ENCODE measurements around the gene SEPTIN8.

SEPTIN8 gene, protein sequence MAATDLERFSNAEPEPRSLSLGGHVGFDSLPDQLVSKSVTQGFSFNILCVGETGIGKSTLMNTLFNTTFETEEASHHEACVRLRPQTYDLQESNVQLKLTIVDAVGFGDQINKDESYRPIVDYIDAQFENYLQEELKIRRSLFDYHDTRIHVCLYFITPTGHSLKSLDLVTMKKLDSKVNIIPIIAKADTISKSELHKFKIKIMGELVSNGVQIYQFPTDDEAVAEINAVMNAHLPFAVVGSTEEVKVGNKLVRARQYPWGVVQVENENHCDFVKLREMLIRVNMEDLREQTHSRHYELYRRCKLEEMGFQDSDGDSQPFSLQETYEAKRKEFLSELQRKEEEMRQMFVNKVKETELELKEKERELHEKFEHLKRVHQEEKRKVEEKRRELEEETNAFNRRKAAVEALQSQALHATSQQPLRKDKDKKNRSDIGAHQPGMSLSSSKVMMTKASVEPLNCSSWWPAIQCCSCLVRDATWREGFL

GRCh38 chr5:132777209-132778069, at the start of gene SEPTIN8:
SEPTIN8 (minus strand) TSS chr5:132777239; CDS start chr5:132777137, 102 bp downstream.
- peak; percentile 26 to 50 for DNase-seq

DNA sequence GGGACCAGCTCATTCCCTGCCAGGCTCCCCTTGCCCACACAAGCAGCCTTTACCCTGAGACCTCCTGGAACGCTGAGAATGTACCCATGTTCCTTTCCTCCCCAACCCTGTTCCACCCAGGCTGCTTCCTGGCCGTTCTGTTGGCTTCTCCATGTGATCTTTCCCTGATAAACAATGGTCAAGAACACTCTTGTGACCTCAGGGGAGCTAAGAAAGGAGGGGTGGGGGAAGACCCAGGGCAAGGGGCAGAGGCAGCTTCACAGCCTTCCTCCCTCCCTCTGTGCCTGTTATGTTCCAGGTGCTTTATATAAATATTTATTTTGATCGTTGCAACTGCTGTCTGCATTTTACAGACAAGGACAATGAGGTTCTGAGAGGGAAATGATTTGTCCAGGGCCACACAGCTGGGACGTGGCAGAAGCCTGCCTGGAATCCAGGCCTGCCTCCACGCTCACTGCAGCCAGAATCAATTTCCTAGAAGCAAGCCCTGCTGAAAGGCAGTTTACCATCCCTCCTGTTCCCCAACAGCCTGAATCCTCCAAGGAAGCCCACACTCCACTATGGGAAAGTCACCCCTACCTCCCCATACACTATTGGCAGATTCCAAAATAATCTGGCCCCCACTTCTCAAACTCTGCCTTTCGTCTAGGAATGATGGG, 49.5 kb upstream of the SEPTIN8 start:
- no peak for DNase-seq

DNA sequence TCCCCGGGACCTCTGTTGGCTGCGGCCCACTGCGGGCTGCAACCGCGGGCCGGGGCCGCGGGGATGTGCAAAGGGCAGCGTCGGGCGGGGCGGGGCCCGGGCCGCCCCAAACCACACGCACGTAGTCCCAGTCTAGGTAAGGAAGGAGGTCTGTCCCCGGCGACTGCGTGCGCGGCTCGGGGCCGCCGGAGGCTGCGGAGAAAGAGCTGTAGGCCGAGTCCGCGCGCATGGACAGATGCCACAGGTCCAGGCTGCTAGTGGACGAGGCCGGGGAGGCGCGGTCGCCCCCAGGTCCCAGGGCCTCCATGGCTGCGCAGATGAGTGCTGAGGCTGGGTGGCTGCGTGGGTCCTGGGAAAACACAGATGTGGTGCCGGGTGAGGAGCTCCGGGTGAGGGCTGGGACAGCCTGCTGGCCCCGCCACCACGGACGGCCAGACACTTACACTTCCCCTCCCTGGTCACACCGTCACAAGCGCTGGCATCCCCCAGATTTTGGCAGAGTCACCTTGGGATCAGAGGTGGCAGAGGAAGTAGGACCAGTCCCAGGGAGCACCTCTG, 48.9 kb upstream of the SEPTIN8 start:
- no peak for DNase-seq

DNA sequence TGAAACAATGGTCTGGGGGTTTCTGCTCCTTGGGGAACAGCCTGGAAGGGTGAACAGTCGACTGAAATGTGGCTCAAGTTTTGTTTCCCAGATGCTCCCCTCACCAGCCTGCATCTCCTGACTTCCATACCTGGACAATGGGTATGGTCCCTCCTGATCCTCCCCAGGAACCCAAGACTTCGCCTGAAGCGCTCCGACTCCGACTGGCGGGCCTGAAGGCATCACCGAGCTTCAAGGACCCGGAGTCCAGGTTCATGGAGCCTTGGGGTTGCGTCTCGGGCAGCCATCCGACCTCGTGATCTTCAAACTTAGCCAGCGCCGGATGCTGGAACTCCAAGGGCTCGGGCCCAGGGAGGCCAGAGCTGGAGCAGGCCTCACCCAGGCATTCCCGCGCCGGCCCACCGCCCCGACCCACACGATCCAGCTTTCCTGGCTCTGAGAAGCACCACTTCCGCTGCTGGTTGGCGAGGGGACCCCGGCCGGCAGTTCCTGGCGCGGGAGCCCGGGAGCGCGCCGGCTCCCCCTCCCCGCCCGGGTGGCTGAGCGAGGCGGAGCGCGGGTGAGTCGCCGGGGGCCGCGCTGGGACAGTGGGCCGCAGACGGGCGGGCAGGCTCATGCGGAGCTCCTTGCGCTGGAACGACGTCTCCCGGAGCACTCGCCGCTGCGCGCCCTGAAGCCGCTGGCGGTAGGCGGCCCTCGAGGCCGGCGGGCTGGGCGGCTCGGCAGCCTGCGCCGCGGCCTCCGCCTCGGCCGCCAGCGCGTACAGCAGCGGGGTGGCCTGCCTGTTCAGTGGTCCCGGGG, 48.2 kb upstream of the SEPTIN8 start:
- DNase-seq: no peak

GRCh38 chr5:132824426-132824825, 47.4 kb upstream of the SEPTIN8 start:
- DNase-seq: no peak

DNA sequence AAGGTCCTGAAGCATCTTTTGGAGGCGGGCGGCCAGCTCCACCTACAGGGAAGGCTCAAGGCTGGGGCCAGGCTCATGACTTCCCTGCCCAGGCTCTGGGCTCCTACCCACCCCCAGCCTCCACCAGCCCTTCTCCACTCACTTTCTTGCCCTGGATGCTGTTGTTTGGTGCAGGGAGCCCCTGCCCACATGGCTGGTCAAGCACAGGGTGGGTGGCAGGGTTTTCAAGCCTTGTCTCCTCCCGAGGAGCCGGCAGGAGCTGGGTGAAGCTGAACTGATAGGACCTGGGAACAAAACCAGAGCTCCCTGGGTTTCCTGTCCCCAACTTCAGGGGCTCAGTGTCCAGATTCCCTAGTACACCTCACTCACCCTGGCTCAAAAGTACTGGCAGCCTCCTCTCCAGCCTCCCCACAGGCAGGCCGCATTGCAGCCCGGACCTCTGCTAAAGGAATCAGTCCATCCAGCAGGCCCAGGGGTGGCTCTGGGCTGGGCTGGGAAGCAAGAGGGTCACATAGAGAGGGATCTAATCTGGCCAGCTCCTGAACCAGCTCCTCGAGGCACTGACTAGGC, 46.5 kb upstream of the SEPTIN8 start:
- no peak for DNase-seq

- DNase-seq: no peak
Observed at GRCh38 chr5:132822650-132823480, 45.8 kb upstream of the SEPTIN8 start.

- no peak for DNase-seq
Observed at GRCh38 chr5:132821791-132822190, 44.8 kb upstream of the SEPTIN8 start.

DNA sequence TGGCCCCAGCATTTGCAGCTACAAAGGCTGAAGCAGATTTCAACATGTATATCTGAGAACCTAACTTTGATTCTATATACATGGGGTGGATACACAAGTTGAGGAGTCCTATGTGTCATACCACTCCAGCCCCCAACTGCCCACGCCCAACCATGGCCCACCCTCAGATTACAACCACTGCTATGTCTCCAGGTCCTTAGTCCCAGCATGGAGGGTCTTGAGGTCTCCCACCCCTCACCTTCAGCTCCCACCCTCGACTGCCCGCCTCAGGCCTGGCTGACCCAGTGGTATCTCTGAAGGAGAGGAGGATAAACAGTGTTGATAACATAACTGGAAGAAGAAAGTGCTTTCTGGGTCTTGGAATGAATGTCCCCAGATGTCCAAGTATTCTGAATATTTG, 44.3 kb upstream of the SEPTIN8 start:
- DNase-seq: no peak

DNA sequence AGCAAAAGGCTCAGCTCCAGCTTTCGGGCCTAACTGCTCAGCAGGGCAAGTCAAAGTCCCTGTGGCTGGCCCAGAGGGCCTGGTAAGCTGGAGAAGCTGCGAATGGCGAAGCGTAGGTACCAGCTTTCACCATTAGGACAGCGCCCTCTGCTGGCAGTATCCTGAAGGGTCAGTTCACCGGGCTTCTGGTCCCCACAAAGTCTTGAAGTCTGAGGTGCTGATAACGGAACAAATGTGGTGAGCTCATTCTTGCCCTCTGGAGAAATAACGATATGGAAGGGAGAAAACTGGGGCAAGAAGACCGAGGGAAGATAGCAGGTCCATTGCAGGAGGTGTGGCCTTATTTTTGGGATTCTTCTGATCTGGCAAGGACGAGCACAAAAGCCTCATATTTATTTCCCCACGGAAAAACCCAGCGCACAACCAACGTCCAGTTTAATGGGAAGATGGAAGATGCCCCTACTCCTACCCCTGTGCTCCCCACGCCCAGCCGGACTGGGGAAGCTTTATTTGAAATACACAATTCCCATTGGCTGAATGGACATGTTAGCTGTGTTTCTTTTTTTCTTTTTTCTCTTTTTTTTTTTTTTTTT, 43.2 kb upstream of the SEPTIN8 start:
- peak; percentile 88 for DNase-seq

- DNase-seq: no peak
Observed at GRCh38 chr5:132819468-132819867, 42.4 kb upstream of the SEPTIN8 start.

- no peak for DNase-seq
Observed at GRCh38 chr5:132817011-132817410, 40.0 kb upstream of the SEPTIN8 start.

GRCh38 chr5:132816554-132816953, 39.5 kb upstream of the SEPTIN8 start:
- no peak for DNase-seq

DNA sequence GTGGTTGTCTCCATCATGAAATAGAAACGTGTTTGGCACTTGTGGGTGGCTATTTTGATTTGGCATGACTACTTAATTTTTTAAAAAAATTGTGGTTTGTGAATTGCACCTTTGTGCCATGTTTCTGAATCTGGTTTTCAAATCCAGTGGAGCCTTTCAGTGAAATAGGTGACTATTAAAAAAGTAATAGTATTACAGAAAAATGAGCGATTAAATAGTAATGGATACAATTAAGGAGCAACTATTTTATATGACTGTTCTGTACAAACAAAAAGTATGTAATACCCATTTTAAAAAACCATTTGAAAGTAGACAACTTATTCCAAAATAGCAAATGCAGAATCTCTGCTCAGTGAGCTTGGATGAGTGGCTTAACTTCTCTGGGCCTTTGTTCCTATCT, 39.0 kb upstream of the SEPTIN8 start:
- DNase-seq: no peak

GRCh38 chr5:132815454-132815853, 38.4 kb upstream of the SEPTIN8 start:
- DNase-seq: no peak

DNA sequence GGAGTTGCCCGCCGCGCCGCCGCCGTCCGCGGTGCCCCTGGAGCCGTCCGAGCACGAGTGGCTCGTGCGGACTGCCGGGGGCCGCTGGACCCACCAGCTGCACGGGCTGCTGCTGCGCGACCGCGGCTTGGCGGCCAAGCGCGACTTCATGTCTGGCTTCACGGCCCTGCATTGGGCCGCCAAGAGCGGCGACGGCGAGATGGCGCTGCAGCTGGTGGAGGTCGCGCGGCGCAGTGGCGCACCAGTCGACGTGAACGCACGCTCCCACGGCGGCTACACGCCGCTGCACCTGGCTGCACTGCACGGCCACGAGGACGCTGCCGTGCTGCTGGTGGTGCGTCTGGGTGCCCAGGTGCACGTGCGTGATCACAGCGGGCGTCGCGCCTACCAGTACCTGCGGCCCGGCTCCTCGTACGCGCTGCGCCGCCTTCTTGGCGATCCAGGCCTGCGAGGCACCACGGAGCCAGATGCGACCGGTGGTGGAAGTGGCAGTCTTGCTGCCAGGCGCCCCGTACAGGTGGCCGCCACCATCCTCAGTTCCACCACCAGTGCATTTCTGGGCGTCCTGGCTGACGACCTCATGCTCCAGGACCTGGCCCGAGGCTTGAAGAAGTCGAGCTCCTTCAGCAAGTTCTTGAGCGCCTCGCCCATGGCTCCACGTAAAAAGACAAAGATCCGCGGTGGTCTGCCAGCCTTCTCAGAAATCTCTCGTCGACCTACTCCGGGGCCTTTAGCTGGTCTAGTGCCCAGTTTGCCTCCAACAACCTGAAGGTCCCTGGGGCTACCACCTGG, 37.7 kb upstream of the SEPTIN8 start:
- DNase-seq: no peak

DNA sequence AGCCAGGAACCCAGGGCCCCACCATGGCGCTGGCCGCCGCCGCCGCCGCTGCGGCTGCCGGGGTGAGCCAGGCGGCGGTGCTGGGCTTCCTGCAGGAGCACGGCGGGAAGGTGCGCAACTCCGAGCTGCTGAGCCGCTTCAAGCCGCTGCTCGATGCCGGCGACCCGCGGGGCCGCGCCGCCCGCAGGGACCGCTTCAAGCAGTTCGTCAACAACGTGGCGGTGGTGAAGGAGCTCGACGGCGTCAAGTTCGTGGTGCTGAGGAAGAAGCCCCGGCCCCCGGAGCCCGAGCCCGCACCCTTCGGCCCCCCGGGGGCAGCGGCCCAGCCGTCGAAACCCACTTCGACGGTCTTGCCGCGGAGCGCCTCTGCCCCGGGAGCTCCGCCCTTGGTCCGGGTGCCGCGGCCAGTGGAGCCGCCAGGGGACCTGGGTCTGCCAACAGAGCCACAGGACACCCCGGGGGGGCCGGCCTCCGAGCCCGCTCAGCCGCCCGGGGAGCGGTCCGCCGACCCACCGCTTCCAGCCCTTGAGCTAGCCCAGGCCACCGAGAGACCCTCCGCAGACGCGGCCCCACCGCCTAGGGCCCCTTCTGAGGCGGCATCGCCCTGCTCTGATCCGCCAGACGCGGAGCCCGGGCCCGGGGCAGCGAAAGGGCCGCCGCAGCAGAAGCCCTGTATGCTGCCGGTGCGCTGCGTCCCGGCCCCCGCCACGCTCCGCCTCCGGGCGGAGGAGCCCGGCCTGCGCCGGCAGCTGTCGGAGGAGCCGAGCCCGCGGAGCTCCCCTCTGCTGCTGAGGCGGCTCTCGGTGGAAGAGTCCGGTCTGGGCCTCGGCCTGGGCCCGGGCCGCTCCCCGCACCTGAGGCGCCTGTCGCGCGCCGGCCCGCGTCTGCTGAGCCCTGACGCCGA, 36.8 kb upstream of the SEPTIN8 start:
- peak in 1 of 2 donors; percentile 29 for DNase-seq
